Measurements from ENCODE around the gene KRTAP12-2. TPM values are rescaled to one million over a fixed set of nuclear protein-coding genes. Genes with fewer than 3 reads are reported as not detected.

Gene KRTAP12-2
- total and polyA plus RNA-seq, 10 of the 15 experiments (the other 5 are each of a cell fraction or from before 2014, with no cell fraction given), result not detected

DNA sequence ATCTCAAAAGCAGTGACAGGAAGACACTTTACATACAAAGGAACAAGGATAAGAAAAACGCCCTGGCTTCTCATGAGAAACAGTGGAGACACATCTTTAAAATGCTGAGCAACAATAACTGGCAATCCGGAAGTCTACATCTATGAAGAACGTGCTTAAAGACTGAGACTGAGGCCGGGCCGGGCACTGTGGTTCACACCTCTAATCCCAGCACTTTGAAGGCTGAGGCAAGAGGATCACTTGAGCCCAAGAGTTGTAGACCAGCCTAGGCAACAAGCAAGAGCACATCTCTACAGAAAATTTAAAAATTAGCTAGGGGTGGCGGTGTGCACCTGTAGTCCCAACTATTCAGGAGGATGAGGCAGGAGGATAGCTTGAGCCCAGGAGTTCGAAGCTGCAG lies 17.4 kb upstream of the KRTAP12-2 start (continued):
- TF ChIP-seq TCF3 (IDR thresholded peaks at IDR 0.05; ENCODE audit: borderline replicate concordance, insufficient read depth, low read depth, low read length), result no peak
- TF ChIP-seq HCFC1 (IDR thresholded peaks at IDR 0.05; ENCODE audit: low read length), result no peak
- TF ChIP-seq WRNIP1 (IDR thresholded peaks at IDR 0.05; ENCODE audit: borderline replicate concordance, low read depth, low read length), result no peak
- TF ChIP-seq, protein P1, sequence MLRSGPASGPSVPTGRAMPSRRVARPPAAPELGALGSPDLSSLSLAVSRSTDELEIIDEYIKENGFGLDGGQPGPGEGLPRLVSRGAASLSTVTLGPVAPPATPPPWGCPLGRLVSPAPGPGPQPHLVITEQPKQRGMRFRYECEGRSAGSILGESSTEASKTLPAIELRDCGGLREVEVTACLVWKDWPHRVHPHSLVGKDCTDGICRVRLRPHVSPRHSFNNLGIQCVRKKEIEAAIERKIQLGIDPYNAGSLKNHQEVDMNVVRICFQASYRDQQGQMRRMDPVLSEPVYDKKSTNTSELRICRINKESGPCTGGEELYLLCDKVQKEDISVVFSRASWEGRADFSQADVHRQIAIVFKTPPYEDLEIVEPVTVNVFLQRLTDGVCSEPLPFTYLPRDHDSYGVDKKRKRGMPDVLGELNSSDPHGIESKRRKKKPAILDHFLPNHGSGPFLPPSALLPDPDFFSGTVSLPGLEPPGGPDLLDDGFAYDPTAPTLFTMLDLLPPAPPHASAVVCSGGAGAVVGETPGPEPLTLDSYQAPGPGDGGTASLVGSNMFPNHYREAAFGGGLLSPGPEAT (IDR thresholded peaks at IDR 0.05; ENCODE audit: low read depth), result no peak
- no peak for TF ChIP-seq NRF1 (conservative IDR thresholded peaks at IDR 0.05; ENCODE audit: low read depth, low read length)
- no peak for TF ChIP-seq EZH2 (IDR thresholded peaks at IDR 0.05; ENCODE audit: borderline replicate concordance, control insufficient read depth, low read depth, low read length)
- no peak for TF ChIP-seq NFIC (IDR thresholded peaks at IDR 0.05; ENCODE audit: low read depth, low read length)

DNA sequence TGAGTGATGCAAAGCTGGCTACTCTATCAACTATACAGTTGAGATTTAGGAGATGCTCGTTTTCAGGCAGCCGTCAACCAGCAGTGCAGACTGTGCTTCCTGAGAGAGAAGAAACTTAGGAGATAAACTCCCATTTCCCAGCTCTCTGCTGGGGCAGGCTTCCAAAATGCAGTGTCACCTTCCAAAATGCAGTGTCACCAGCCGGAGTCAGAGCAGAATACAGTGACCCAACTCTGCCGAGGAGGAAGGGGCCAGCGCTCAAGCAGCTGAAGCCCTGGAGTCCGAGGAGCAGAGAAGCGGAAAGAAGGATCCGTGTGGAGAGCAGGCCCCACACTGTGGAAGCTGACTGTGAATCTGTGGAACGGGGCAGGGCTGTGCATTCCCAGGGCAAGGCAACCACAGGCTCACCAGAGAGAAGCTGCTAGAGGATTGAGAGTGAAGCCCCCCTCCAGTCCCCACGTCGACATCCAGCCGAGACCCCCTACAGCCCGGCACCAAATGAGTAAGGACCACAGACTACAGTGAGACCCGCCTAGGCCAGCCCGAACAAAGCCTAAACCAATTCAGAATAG lies 15.9 kb upstream of the KRTAP12-2 start:
- no peaks in the 10 kb centered on the region for H4K20me1 ChIP-seq (ENCODE audit: control insufficient read depth, insufficient read depth)
- DNase-seq (ENCODE audit: low read depth, low spot score), result no peak
- intact Hi-C loops (cut with micrococcal nuclease; ENCODE audit: unreplicated experiment), result no loop called here
- no peak overlapping the region for H3K9ac ChIP-seq (ENCODE audit: control insufficient read depth, insufficient read depth, low read length)
- H3K4me2 ChIP-seq (ENCODE audit: control insufficient read depth, insufficient read depth), result no peak overlapping the region
- no peak for FAIRE-seq
- H3K27ac ChIP-seq (ENCODE audit: control insufficient read depth, insufficient read depth), result no peak overlapping the region
- ChIA-PET CTCF (no interaction called here), SMC1A (ENCODE audit: uncharacterized antibody, unreplicated experiment) (interaction anchor here (1.3 kb wide), 1 partner anchor 60 kb away, joined by 3 read pairs; no protein-coding TSS in a partner anchor), POLR2A (no interaction called here), RAD21 (ENCODE audit: unreplicated experiment) (no interaction called here)
- no peak overlapping the region for H3K4me3 ChIP-seq
- H3K79me2 ChIP-seq (ENCODE audit: control insufficient read depth, insufficient read depth, low read length), result no peaks in the 10 kb centered on the region
- H3K27me3 ChIP-seq (replicated peaks in 1 of 2; ENCODE audit: control insufficient read depth in 2 of 2, insufficient read depth in 2 of 2, low read length in 1 of 2), result peaks cover 0 to 1% of the 10 kb centered on the region in 2 experiments; a peak in 2 of 4 replicates
- no peaks in the 10 kb centered on the region; the same call in 1 of the 2 replicates for H3K4me1 ChIP-seq (ENCODE audit: control insufficient read depth, insufficient read depth, low read length)
- no TSS peak for BruUV-seq (replicated peaks)
- no peaks in the 10 kb centered on the region for H3K36me3 ChIP-seq (ENCODE audit: control insufficient read depth in 2 of 2, insufficient read depth in 2 of 2, low read length in 1 of 2)
- no peak for ATAC-seq
- H3K9me3 ChIP-seq (replicated peaks; ENCODE audit: control insufficient read depth, insufficient read depth, low read length), result no peaks in the 10 kb centered on the region
- in situ Hi-C loops (cut with MboI), result no loop called here
- H2AFZ ChIP-seq (ENCODE audit: control insufficient read depth, low read depth, low read length), result no peak overlapping the region
- 42% methylated on average over 14 of the region's 15 CpGs for WGBS (ENCODE audit: insufficient coverage, insufficient replicate concordance, low lambda C conversion rate, missing lambda C conversion rate)
- TF ChIP-seq, protein P2, sequence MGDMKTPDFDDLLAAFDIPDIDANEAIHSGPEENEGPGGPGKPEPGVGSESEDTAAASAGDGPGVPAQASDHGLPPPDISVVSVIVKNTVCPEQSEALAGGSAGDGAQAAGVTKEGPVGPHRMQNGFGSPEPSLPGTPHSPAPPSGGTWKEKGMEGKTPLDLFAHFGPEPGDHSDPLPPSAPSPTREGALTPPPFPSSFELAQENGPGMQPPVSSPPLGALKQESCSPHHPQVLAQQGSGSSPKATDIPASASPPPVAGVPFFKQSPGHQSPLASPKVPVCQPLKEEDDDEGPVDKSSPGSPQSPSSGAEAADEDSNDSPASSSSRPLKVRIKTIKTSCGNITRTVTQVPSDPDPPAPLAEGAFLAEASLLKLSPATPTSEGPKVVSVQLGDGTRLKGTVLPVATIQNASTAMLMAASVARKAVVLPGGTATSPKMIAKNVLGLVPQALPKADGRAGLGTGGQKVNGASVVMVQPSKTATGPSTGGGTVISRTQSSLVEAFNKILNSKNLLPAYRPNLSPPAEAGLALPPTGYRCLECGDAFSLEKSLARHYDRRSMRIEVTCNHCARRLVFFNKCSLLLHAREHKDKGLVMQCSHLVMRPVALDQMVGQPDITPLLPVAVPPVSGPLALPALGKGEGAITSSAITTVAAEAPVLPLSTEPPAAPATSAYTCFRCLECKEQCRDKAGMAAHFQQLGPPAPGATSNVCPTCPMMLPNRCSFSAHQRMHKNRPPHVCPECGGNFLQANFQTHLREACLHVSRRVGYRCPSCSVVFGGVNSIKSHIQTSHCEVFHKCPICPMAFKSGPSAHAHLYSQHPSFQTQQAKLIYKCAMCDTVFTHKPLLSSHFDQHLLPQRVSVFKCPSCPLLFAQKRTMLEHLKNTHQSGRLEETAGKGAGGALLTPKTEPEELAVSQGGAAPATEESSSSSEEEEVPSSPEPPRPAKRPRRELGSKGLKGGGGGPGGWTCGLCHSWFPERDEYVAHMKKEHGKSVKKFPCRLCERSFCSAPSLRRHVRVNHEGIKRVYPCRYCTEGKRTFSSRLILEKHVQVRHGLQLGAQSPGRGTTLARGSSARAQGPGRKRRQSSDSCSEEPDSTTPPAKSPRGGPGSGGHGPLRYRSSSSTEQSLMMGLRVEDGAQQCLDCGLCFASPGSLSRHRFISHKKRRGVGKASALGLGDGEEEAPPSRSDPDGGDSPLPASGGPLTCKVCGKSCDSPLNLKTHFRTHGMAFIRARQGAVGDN (IDR thresholded peaks at IDR 0.05), result no peak
- TF ChIP-seq RUNX3 (IDR thresholded peaks at IDR 0.05; ENCODE audit: low read length) (no peak), KLF5 (IDR thresholded peaks at IDR 0.05; ENCODE audit: partially characterized antibody) (no peak), TCF7 (IDR thresholded peaks at IDR 0.05; ENCODE audit: borderline replicate concordance) (no peak), CEBPB (IDR thresholded peaks at IDR 0.05; ENCODE audit: borderline replicate concordance in 1 of 2, low read depth in 2 of 2, low read length in 2 of 2) (no peak), ZNF207 (IDR thresholded peaks at IDR 0.05; ENCODE audit: borderline replicate concordance) (no peak), KDM1A (IDR thresholded peaks at IDR 0.05; ENCODE audit: borderline replicate concordance) (no peak), RB1 (IDR thresholded peaks at IDR 0.05; ENCODE audit: borderline replicate concordance) (no peak)
